K562 (cell line): ENCODE results near the gene OSM. TPM values are rescaled to one million over a fixed set of nuclear protein-coding genes. Genes with fewer than 3 reads are reported as not detected.

ENCODE experiments used
- ARID1B ChIP-seq: fragments of 450-650 bp; IDR thresholded peaks from 2 replicates; pipeline ENCODE4 v1.6.1; 2016; ENCODE audit warnings: antibody characterized with exemption, mild to moderate bottlenecking, inconsistent platforms
- ARNT ChIP-seq, 2 experiments: fragments of 450-650 bp; IDR thresholded peaks; 2 replicates each; pipeline ENCODE4 v1.6.1; 2016; ENCODE audit warnings: mild to moderate bottlenecking in 1 of 2
- DPF2 ChIP-seq: fragments of 450-650 bp; IDR thresholded peaks from 2 replicates; pipeline ENCODE4 v1.6.1; 2016
- ESRRA ChIP-seq: fragments of 450-650 bp; IDR thresholded peaks from 2 replicates; pipeline ENCODE4 v1.6.1; 2014; ENCODE audit warnings: low read depth, mild to moderate bottlenecking, moderate library complexity, borderline replicate concordance
- ETV6 ChIP-seq, 3 experiments: fragments of 150-350 bp in 1 of 3; sonication (generic) in 1 of 3; formaldehyde crosslinking in 1 of 3; IDR thresholded peaks; 2 replicates each; pipeline versions ENCODE4 v1.6.1 to v1.8.0; 2014 to 2022; ENCODE audit warnings: borderline replicate concordance in 2 of 3, low read depth in 2 of 3, antibody characterized with exemption in 1 of 3, low read length in 1 of 3, mild to moderate bottlenecking in 1 of 3, missing genetic modification reagents in 1 of 3
- FOSL1 ChIP-seq: fragments of 200-800 bp; sonication (Bioruptor generic); conservative IDR thresholded peaks from 2 replicates; pipeline ENCODE4 v1.6.1; 2016; ENCODE audit warnings: missing genetic modification characterization, missing compliant biosample characterization
- HDAC1 ChIP-seq, 2 experiments: fragments of 450-650 bp; IDR thresholded peaks; 2 replicates each; pipeline ENCODE4 v1.6.1; 2016 to 2017; ENCODE audit warnings: inconsistent platforms in 1 of 2, mild to moderate bottlenecking in 1 of 2, moderate library complexity in 1 of 2
- HMG20A ChIP-seq: fragments of 450-650 bp; formaldehyde crosslinking; conservative IDR thresholded peaks from 2 replicates; pipeline ENCODE4 v1.4.0; 2020; ENCODE audit warnings: mild to moderate bottlenecking, mixed read lengths
- JUN ChIP-seq, 2 experiments: sonication (generic) in 1 of 2; formaldehyde crosslinking in 1 of 2; IDR thresholded peaks; 2 replicates each; pipeline versions ENCODE4 v1.6.1 to v1.8.0; 2012 to 2022; ENCODE audit warnings: borderline replicate concordance in 2 of 2, mild to moderate bottlenecking in 2 of 2, improper control_type of control experiment in 1 of 2, low read depth in 1 of 2, low read length in 1 of 2, missing genetic modification reagents in 1 of 2
- RBFOX2 ChIP-seq: fragments of 200-400 bp; formaldehyde crosslinking; IDR thresholded peaks from 2 replicates; pipeline ENCODE4 v1.6.1; 2017; ENCODE audit warnings: low read depth, mild to moderate bottlenecking, low read length, moderate library complexity
- USF2 ChIP-seq: sonication (generic); formaldehyde crosslinking; IDR thresholded peaks from 2 replicates; pipeline ENCODE4 v1.5.0; 2020; ENCODE audit warnings: missing genetic modification reagents
- ZEB2 ChIP-seq: fragments of 450-650 bp; IDR thresholded peaks from 2 replicates; pipeline ENCODE4 v1.6.1; 2016
- ZNF263 ChIP-seq: sonication (generic); formaldehyde crosslinking; IDR thresholded peaks from 2 replicates; pipeline ENCODE4 v1.8.0; 2022; ENCODE audit warnings: mild to moderate bottlenecking, missing genetic modification reagents, borderline replicate concordance
- polyA plus RNA-seq, 8 experiments: library from polyadenylated mRNA; depleted of rRNA in 4 of 8; stranded (reverse) in 5 of 8; unstranded in 3 of 8; fragments of >200 nt; fragmentation: Nextera tagmentation in 2 of 8; fragmentation: Illumina TruSeq in 1 of 8; extraction: Ambion mirVana in 2 of 8; extraction: Trizol in 1 of 8; gene quantifications; 2 replicates each; pipeline versions ENCODE4 v1.2.1 to v1.2.3, GENCODE V29; 2011 to 2014; ENCODE audit warnings: inconsistent platforms in 1 of 8, missing spikeins in 1 of 8
- total RNA-seq, 7 experiments: library from RNA; depleted of rRNA in 6 of 7; stranded (reverse); fragments of >200 nt in 6 of 7; fragmentation: Illumina TruSeq in 2 of 7; extraction: Trizol in 2 of 7; gene quantifications; 2 replicates each; pipeline versions ENCODE4 v1.2.1 to v1.2.3, GENCODE V29; 2011 to 2021; ENCODE audit warnings: low replicate concordance in 1 of 7
- TF ChIP-seq, protein P1 (sequence below), 2 experiments: fragments of 450-650 bp; formaldehyde crosslinking in 1 of 2; IDR thresholded peaks; 2 replicates each; pipeline versions ENCODE4 v1.4.0 to v1.6.1; 2014 to 2020; ENCODE audit warnings: mild to moderate bottlenecking in 2 of 2, borderline replicate concordance in 1 of 2, low read depth in 1 of 2
- TF ChIP-seq, protein P2 (sequence below): sonication (generic); formaldehyde crosslinking; IDR thresholded peaks from 2 replicates; pipeline ENCODE4 v1.9.0; 2022; ENCODE audit warnings: mild to moderate bottlenecking, missing genetic modification reagents
- TF ChIP-seq, protein P3 (sequence below): fragments of 450-650 bp; IDR thresholded peaks from 2 replicates; pipeline ENCODE4 v1.6.1; 2014; ENCODE audit warnings: low read depth, mild to moderate bottlenecking, moderate library complexity, borderline replicate concordance

OSM gene
- total and polyA plus RNA-seq, 9 of the 15 experiments (the other 6 are each of a cell fraction or from before 2014, with no cell fraction given), result 0.22 TPM; not detected in 8

DNA sequence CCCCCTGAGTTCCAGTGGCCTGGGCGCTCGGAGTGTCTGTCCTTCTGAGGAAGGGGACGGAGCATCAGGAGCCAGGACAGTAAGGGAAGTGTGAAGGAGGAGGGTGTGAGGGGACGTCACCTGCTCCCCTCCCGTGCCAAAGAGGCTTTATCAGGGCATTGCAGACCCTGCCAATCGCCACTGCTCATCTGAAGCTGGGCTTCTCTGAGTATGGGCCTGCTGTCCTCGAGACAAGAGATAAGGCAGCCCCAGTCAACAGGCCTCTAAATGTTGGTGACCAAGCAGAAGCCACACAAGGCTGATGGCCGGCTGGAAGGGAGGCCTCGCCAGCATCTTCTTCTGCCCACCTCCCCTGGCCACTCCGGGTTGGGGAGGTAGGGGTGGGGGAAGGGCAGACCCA is 49.9 kb downstream of the OSM start (continued):
- TF ChIP-seq, protein P1, sequence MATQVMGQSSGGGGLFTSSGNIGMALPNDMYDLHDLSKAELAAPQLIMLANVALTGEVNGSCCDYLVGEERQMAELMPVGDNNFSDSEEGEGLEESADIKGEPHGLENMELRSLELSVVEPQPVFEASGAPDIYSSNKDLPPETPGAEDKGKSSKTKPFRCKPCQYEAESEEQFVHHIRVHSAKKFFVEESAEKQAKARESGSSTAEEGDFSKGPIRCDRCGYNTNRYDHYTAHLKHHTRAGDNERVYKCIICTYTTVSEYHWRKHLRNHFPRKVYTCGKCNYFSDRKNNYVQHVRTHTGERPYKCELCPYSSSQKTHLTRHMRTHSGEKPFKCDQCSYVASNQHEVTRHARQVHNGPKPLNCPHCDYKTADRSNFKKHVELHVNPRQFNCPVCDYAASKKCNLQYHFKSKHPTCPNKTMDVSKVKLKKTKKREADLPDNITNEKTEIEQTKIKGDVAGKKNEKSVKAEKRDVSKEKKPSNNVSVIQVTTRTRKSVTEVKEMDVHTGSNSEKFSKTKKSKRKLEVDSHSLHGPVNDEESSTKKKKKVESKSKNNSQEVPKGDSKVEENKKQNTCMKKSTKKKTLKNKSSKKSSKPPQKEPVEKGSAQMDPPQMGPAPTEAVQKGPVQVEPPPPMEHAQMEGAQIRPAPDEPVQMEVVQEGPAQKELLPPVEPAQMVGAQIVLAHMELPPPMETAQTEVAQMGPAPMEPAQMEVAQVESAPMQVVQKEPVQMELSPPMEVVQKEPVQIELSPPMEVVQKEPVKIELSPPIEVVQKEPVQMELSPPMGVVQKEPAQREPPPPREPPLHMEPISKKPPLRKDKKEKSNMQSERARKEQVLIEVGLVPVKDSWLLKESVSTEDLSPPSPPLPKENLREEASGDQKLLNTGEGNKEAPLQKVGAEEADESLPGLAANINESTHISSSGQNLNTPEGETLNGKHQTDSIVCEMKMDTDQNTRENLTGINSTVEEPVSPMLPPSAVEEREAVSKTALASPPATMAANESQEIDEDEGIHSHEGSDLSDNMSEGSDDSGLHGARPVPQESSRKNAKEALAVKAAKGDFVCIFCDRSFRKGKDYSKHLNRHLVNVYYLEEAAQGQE (IDR thresholded peaks at IDR 0.05; ENCODE audit: borderline replicate concordance), result peak; percentile 32; the same call in 1 of the 2 replicates
- TF ChIP-seq, protein P1 (CRISPR knock-in tag; IDR thresholded peaks at IDR 0.05; ENCODE audit: low read depth), result no peak
- TF ChIP-seq HMG20A (CRISPR knock-in tag) (no peak), FOSL1 (tag) (peak; percentile 72), USF2 (CRISPR knock-in tag) (no peak), ARNT (IDR thresholded peaks at IDR 0.05) (peak in 1 of 2 experiments; percentile 82; a peak in 1 of 4 replicates), JUN (IDR thresholded peaks at IDR 0.05; ENCODE audit: borderline replicate concordance, low read depth, low read length) (peak; percentile 71), JUN (CRISPR knock-in tag; IDR thresholded peaks at IDR 0.05; ENCODE audit: borderline replicate concordance) (no peak), RBFOX2 (no peak), ZEB2 (peak; percentile 70; the same call in 1 of the 2 replicates), ESRRA (peak; percentile 64; the same call in 1 of the 2 replicates), DPF2 (peak; percentile 97), HDAC1 (IDR thresholded peaks at IDR 0.05) (peak in 1 of 2 experiments; percentile 78; a peak in 2 of 4 replicates), ETV6 (IDR thresholded peaks at IDR 0.05; ENCODE audit: borderline replicate concordance in 1 of 2, low read depth in 2 of 2, low read length in 1 of 2) (no peak), ETV6 (CRISPR knock-in tag; IDR thresholded peaks at IDR 0.05; ENCODE audit: borderline replicate concordance) (no peak), ZNF263 (CRISPR knock-in tag) (peak; percentile 55; the same call in 1 of the 2 replicates), ARID1B (peak; percentile 99)
- TF ChIP-seq, protein P2, sequence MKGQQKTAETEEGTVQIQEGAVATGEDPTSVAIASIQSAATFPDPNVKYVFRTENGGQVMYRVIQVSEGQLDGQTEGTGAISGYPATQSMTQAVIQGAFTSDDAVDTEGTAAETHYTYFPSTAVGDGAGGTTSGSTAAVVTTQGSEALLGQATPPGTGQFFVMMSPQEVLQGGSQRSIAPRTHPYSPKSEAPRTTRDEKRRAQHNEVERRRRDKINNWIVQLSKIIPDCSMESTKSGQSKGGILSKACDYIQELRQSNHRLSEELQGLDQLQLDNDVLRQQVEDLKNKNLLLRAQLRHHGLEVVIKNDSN, result peak; percentile 48
- TF ChIP-seq, protein P3, sequence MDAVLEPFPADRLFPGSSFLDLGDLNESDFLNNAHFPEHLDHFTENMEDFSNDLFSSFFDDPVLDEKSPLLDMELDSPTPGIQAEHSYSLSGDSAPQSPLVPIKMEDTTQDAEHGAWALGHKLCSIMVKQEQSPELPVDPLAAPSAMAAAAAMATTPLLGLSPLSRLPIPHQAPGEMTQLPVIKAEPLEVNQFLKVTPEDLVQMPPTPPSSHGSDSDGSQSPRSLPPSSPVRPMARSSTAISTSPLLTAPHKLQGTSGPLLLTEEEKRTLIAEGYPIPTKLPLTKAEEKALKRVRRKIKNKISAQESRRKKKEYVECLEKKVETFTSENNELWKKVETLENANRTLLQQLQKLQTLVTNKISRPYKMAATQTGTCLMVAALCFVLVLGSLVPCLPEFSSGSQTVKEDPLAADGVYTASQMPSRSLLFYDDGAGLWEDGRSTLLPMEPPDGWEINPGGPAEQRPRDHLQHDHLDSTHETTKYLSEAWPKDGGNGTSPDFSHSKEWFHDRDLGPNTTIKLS, result peak; percentile 42; the same call in 1 of the 2 replicates
